B cell (primary cell): ENCODE measurements around the gene RPL7L1. TPM values are rescaled to one million over a fixed set of nuclear protein-coding genes. Genes with fewer than 3 reads are reported as not detected.

Experiments
- ATAC-seq: fragments of 200-7000 bp; cut with Tn5 transposase; one replicate; pipeline ENCODE4 v1.10.0; 2021; ENCODE audit warnings: low read depth, mild to moderate bottlenecking, moderate number of reproducible peaks, moderate library complexity
- CTCF ChIA-PET: fragments of 350-600 bp; sonication (Branson Sonifier 250); formaldehyde crosslinking; loops from one replicate; lab custom pipeline; 2021; ENCODE audit warnings: antibody characterized with exemption, inconsistent platforms; lab: Charles Lee
- POLR2A ChIA-PET: fragments of 350-600 bp; sonication (Branson Sonifier 250); formaldehyde crosslinking; loops from one replicate; lab custom pipeline; 2021; ENCODE audit warnings: antibody characterized with exemption; lab: Charles Lee
- DNase-seq: peaks from one replicate; pipeline ENCODE4 v3.0.0; 2013
- H2AFZ ChIP-seq: 2 replicates; pipeline ENCODE4 v1.6.1; 2012; ENCODE audit warnings: mild to moderate bottlenecking, low read depth, low read length; ENCODE audit not compliant: insufficient read depth, poor library complexity, severe bottlenecking
- H3K27ac ChIP-seq, 2 donors: 1 replicate in 1 of 2; 2 replicates in 1 of 2; pipeline ENCODE4 v1.5.1; 2012 to 2013; ENCODE audit warnings: low read length in 2 of 2, mild to moderate bottlenecking in 2 of 2, moderate library complexity in 1 of 2
- H3K27me3 ChIP-seq, 4 experiments: fragments of 200-600 bp in 1 of 4; sonication (generic) in 1 of 4; replicated peaks in 1 of 4; 1 replicate in 2 of 4; 2 replicates in 2 of 4; pipeline versions ENCODE4 v1.6.1 to v1.7.0; 2013 to 2016; ENCODE audit warnings: low read length in 3 of 4, mild to moderate bottlenecking in 2 of 4, mixed read lengths in 1 of 4, moderate library complexity in 1 of 4; ENCODE audit not compliant: insufficient read depth in 4 of 4, control insufficient read depth in 3 of 4; ENCODE audit errors: control extremely low read depth in 1 of 4
- H3K36me3 ChIP-seq, 2 experiments: replicated peaks in 1 of 2; 1 replicate in 1 of 2; 2 replicates in 1 of 2; pipeline versions ENCODE4 v1.6.1 to v1.7.1; 2013; ENCODE audit warnings: low read length in 1 of 2; ENCODE audit not compliant: insufficient read depth in 2 of 2, control insufficient read depth in 1 of 2; ENCODE audit errors: control extremely low read depth in 1 of 2, extremely low read depth in 1 of 2
- H3K4me1 ChIP-seq, 2 donors: fragments of 200-600 bp in 1 of 2; sonication (generic) in 1 of 2; 1 replicate in 1 of 2; 2 replicates in 1 of 2; pipeline versions ENCODE4 v1.5.1 to v1.6.1; 2013 to 2017; ENCODE audit warnings: low read length in 2 of 2; ENCODE audit not compliant: control insufficient read depth in 2 of 2, insufficient read depth in 2 of 2
- H3K4me2 ChIP-seq: replicated peaks from 2 replicates; pipeline ENCODE3; 2012; ENCODE audit warnings: mild to moderate bottlenecking, low read depth, low read length; ENCODE audit not compliant: poor library complexity, severe bottlenecking
- H3K4me3 ChIP-seq, 5 experiments: fragments of 200-600 bp in 1 of 5; sonication (generic) in 1 of 5; 1 replicate in 3 of 5; 2 replicates in 2 of 5; pipeline versions ENCODE4 v1.5.1 to v1.7.0; 2011 to 2016; ENCODE audit warnings: low read length in 4 of 5, mild to moderate bottlenecking in 4 of 5, low read depth in 2 of 5, control low read depth in 1 of 5, moderate library complexity in 1 of 5; ENCODE audit not compliant: insufficient read depth in 1 of 5; ENCODE audit errors: control extremely low read depth in 1 of 5, extremely low read depth in 1 of 5
- H3K79me2 ChIP-seq: fragments of 200-600 bp; sonication (generic); one replicate; pipeline ENCODE4 v1.6.0; 2016; ENCODE audit warnings: low read length; ENCODE audit not compliant: control insufficient read depth, insufficient read depth
- H3K9ac ChIP-seq: fragments of 200-600 bp; sonication (generic); 2 replicates; pipeline ENCODE4 v1.6.1; 2017; ENCODE audit warnings: mild to moderate bottlenecking, low read length, moderate library complexity
- H3K9me3 ChIP-seq, 3 donors: one replicate each; pipeline versions ENCODE4 v1.6.1 to v1.7.1; 2013; ENCODE audit warnings: low read length in 2 of 3; ENCODE audit not compliant: control insufficient read depth in 2 of 3, insufficient read depth in 1 of 3; ENCODE audit errors: control extremely low read depth in 1 of 3
- H4K20me1 ChIP-seq: 2 replicates; pipeline ENCODE4 v1.6.0; 2012; ENCODE audit warnings: mild to moderate bottlenecking, low read length; ENCODE audit not compliant: insufficient read depth, control insufficient read depth, poor library complexity, severe bottlenecking
- H3K27ac Mint-ChIP-seq: one replicate; pipeline ENCODE4 v1.8.0; 2021; ENCODE audit warnings: mixed read lengths
- H3K27me3 Mint-ChIP-seq: one replicate; pipeline ENCODE4 v1.8.0; 2021; ENCODE audit warnings: mixed read lengths
- H3K4me1 Mint-ChIP-seq: one replicate; pipeline ENCODE4 v1.8.0; 2021; ENCODE audit warnings: mixed read lengths
- H3K4me3 Mint-ChIP-seq: one replicate; pipeline ENCODE4 v1.8.0; 2021; ENCODE audit warnings: mixed read lengths
- H3K9me3 Mint-ChIP-seq: one replicate; pipeline ENCODE4 v1.8.0; 2022; ENCODE audit warnings: mixed read lengths; ENCODE audit not compliant: insufficient read depth
- EZH2 ChIP-seq: IDR thresholded peaks from 2 replicates; pipeline ENCODE4 v1.6.1; 2012; ENCODE audit warnings: borderline replicate concordance, low read depth, mild to moderate bottlenecking, moderate library complexity, low read length; ENCODE audit not compliant: insufficient read depth, poor library complexity, severe bottlenecking
- WGBS: methylation state at CpG from one replicate; pipeline ENCODE4 v1.1.5; 2013; ENCODE audit warnings: missing lambda C conversion rate; ENCODE audit not compliant: insufficient coverage; 5-methylcytosine and 5-hydroxymethylcytosine counted together
- intact Hi-C: fragments of 100-400 bp; cut with micrococcal nuclease; formaldehyde crosslinking; loops from one replicate; pipeline ENCODE4 v1.10.0; 2022
- polyA plus RNA-seq: library from polyadenylated mRNA; depleted of rRNA; stranded (reverse); fragments of >200 nt; gene quantifications from 2 replicates; pipeline ENCODE4 v1.2.3, GENCODE V29; 2012
- total RNA-seq, 2 donors: library from RNA; stranded (reverse); fragments of 120-200 nt in 1 of 2; gene quantifications; 1 replicate in 1 of 2; 2 replicates in 1 of 2; pipeline versions ENCODE4 v1.2.3 to v1.2.4, GENCODE V29; 2013 to 2022
- TF ChIP-seq, protein P1 (sequence below): fragments of 200-600 bp; IDR thresholded peaks from one replicate; pipeline ENCODE4 v1.8.0; 2022; ENCODE audit warnings: antibody characterized with exemption, mild to moderate bottlenecking

Gene RPL7L1
- total and polyA plus RNA-seq, 2 donors (not counting 1 experiment from before 2014, with no cell fraction given), result 14.5 to 100 TPM

- H3K27ac ChIP-seq, result no peak overlapping the region
- POLR2A ChIA-PET, result no interaction called here
- no peaks in the 10 kb centered on the region for H3K4me1 Mint-ChIP-seq
Observed at GRCh38 chr6:42851599-42851998, 27.8 kb upstream of the RPL7L1 start.

DNA sequence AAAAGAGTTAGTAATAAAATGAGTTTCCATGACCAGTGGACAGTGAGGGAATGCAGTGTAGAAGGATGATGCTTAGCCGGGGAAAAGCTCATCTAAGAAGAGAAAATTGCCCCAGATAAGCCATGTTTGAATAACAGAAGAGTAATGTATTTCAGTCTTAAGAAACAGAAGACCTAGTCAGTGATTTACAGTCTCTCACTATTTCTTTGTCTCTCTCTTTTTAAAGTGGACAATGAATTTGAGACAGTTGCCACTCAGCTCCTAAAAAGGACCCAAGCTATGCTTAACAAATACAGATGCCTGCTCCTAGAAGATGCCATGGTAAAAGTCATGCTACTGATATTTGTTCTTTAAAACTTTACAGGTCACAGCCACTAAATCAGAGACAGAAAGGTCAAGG, 19.4 kb upstream of the RPL7L1 start:
- no peak for TF ChIP-seq EZH2
- TF ChIP-seq, protein P1, sequence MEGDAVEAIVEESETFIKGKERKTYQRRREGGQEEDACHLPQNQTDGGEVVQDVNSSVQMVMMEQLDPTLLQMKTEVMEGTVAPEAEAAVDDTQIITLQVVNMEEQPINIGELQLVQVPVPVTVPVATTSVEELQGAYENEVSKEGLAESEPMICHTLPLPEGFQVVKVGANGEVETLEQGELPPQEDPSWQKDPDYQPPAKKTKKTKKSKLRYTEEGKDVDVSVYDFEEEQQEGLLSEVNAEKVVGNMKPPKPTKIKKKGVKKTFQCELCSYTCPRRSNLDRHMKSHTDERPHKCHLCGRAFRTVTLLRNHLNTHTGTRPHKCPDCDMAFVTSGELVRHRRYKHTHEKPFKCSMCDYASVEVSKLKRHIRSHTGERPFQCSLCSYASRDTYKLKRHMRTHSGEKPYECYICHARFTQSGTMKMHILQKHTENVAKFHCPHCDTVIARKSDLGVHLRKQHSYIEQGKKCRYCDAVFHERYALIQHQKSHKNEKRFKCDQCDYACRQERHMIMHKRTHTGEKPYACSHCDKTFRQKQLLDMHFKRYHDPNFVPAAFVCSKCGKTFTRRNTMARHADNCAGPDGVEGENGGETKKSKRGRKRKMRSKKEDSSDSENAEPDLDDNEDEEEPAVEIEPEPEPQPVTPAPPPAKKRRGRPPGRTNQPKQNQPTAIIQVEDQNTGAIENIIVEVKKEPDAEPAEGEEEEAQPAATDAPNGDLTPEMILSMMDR, result no peak
- Histone ChIP-seq H3K27me3 (no peaks in the 10 kb centered on the region), H3K4me2 (no peak overlapping the region), H2AFZ (no peak overlapping the region), H3K9me3 (no peaks in the 10 kb centered on the region), H3K4me1 (no peaks in the 10 kb centered on the region), H3K27ac (no peak overlapping the region), H3K79me2 (no peaks in the 10 kb centered on the region), H4K20me1 (no peaks in the 10 kb centered on the region), H3K36me3 (peaks cover 5 to 71% of the 10 kb centered on the region in 2 experiments), H3K9ac (no peak overlapping the region), H3K4me3 (no peak overlapping the region)
- Mint-ChIP-seq H3K27ac (no peak overlapping the region), H3K4me1 (no peaks in the 10 kb centered on the region), H3K27me3 (no peaks in the 10 kb centered on the region), H3K9me3 (no peaks in the 10 kb centered on the region), H3K4me3 (no peak overlapping the region)
- WGBS, result 100% methylated on average over 1 of the region's 1 CpG
- POLR2A ChIA-PET, result interaction anchor here (0.6 kb wide), 2 partner anchors 22 to 66 kb away, joined by 3 to 5 read pairs; no protein-coding TSS in a partner anchor
- no peak for DNase-seq
- CTCF ChIA-PET, result no interaction called here
- intact Hi-C loops, result no loop called here
- no peak for ATAC-seq

More at GRCh38 chr6:42851599-42851998, 27.8 kb upstream of the RPL7L1 start:
- Histone ChIP-seq H3K9ac (no peak overlapping the region), H3K4me2 (no peak overlapping the region), H3K79me2 (peaks cover 5% of the 10 kb centered on the region), H3K4me1 (no peaks in the 10 kb centered on the region), H3K27me3 (no peaks in the 10 kb centered on the region), H3K36me3 (peaks cover 5 to 46% of the 10 kb centered on the region in 2 experiments), H3K4me3 (no peak overlapping the region), H3K9me3 (no peaks in the 10 kb centered on the region), H2AFZ (no peak overlapping the region), H4K20me1 (peaks cover 3% of the 10 kb centered on the region)
- Mint-ChIP-seq H3K27ac (no peak overlapping the region), H3K9me3 (no peaks in the 10 kb centered on the region), H3K27me3 (no peaks in the 10 kb centered on the region), H3K4me3 (no peak overlapping the region)
- no peak for DNase-seq
- intact Hi-C loops, result no loop called here
- WGBS, result 100% methylated on average over 1 of the region's 2 CpGs
- TF ChIP-seq, protein P1, result no peak
- TF ChIP-seq EZH2, result no peak
- no peak for ATAC-seq
- CTCF ChIA-PET, result no interaction called here
